ENCODE results near the gene UCHL5.
"Not testable (repeated sequence)": the region's sequence is repeated elsewhere in the genome, so short reads cannot be mapped to it uniquely, and the experiment has no call there.

The UCHL5 gene

DNA sequence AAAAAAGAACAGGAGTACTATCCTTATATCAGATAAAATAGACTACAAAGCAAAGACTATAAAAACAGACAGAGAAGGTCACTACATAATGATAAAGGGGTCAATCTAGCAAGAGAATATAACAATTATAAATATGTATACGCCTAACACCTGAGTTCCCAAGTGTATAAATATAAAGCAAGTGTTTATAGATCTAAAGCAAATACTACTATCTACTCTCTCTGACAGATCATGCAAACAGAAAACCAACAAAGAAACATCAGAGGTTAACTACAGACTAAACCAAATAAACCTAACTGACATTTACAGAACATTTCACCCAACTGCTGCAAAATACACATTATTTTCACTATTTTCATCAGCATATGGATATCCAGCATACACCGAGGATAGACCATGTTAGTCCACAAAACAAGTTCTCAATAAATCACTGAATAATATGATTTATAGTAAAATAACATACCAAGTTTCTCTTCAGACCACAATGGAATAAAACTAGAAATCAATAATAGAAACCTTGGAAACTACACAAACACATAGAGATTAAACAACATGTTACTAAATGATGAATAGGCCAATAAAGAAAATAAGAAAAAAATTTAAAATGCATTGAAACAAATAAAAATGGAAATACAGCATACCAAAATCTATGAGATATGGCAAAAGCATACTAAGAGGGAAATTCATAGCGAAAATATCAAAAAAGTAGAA, 22.7 kb downstream of the UCHL5 start:
- no peak for DNase-seq (ENCODE audit: low read depth, low spot score)
- no peaks in the 10 kb centered on the region for H3K9me3 ChIP-seq (ENCODE audit: control insufficient read depth, insufficient read depth, low read length)
- H3K27ac ChIP-seq (ENCODE audit: low read length) = no peak overlapping the region
- no CpG with 5 or more reads among the region's 3 CpGs for WGBS (ENCODE audit: insufficient coverage, insufficient read length)
- H3K4me3 ChIP-seq (ENCODE audit: low read length) = no peak overlapping the region
- no peaks in the 10 kb centered on the region for H3K36me3 ChIP-seq (ENCODE audit: control insufficient read depth, insufficient read depth, low read length)
- H3K4me1 ChIP-seq (ENCODE audit: control insufficient read depth, insufficient read depth, low read length) = no peaks in the 10 kb centered on the region
- no peaks in the 10 kb centered on the region for H3K27me3 ChIP-seq (ENCODE audit: control insufficient read depth, insufficient read depth, low read length)

DNA sequence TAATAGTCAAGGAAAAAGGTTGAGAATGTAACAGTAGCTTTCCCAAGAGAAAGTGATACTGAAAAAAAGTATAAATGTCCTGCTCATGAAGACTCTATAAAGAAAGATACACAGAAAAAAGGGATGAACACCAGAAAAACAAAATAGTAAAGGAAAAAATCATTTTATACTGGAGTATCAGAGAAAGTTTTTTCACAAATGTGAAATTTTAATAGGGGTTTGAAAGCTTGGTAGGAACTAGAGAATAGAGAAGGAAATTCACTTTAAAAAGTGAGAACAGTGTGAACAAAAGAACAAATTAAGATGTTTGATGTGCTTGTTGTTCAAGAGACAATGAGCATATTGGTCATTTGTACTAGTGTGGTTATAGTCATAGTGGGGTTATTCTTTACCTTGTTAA, 25.6 kb downstream of the UCHL5 start:
- Histone ChIP-seq H3K27ac (ENCODE audit: low read length) (no peak overlapping the region), H3K36me3 (ENCODE audit: control insufficient read depth, insufficient read depth, low read length) (no peaks in the 10 kb centered on the region), H3K4me3 (ENCODE audit: low read length) (no peak overlapping the region)

DNA sequence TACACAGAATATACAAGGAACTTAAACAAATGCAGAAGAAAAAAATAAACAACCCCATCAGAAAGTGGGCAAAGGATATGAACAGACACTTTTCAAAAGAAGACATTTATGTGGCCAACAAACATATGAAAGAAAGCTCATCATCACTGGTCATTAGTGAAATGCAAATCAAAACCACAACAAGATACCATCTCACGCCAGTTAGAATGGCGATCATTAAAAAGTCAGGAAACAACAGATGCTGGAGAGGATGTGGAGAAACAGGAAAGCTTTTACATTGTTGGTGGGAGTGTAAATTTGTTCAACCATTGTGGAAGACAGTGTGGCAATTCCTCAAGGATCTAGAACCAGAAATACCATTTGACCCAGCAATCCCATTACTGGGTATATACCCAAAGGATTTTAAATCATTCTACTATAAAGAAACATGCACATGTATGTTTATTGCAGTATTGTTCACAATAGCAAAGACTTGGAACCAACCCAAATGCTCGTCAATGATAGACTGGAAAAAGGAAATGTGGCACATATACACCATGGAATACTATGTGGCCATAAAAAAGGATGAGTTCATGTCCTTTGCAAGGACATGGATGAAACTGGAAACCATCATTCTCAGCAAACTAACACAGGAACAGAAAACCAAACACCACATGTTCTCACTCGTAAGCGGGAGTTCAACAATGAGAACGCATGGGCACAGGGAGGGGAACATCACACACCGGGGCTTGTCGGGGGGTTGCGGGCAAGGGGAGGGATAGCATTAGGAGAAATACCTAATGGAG, 26.3 kb downstream of the UCHL5 start:
- H3K27me3 ChIP-seq (ENCODE audit: control insufficient read depth, insufficient read depth, low read length); DNase-seq (ENCODE audit: low read depth, low spot score); H3K36me3 ChIP-seq (ENCODE audit: control insufficient read depth, insufficient read depth, low read length); H3K4me3 ChIP-seq (ENCODE audit: low read length); H3K27ac ChIP-seq (ENCODE audit: low read length); H3K4me1 ChIP-seq (ENCODE audit: control insufficient read depth, insufficient read depth, low read length); H3K9me3 ChIP-seq (ENCODE audit: control insufficient read depth, insufficient read depth, low read length): not testable (repeated sequence)
- WGBS (ENCODE audit: insufficient coverage, insufficient read length) = no CpG with 5 or more reads among the region's 9 CpGs

More for the DNA sequence above, 25.6 kb downstream of the UCHL5 start:
- no peak for DNase-seq (ENCODE audit: low read depth, low spot score)
- Histone ChIP-seq H3K27me3 (ENCODE audit: control insufficient read depth, insufficient read depth, low read length) (no peaks in the 10 kb centered on the region), H3K9me3 (ENCODE audit: control insufficient read depth, insufficient read depth, low read length) (no peaks in the 10 kb centered on the region), H3K4me1 (ENCODE audit: control insufficient read depth, insufficient read depth, low read length) (no peaks in the 10 kb centered on the region)

- no CpG with 5 or more reads among the region's 2 CpGs for WGBS (ENCODE audit: insufficient coverage, insufficient read length)
Measured at GRCh38 chr1:193031431-193031830, 27.7 kb downstream of the UCHL5 start.

GRCh38 chr1:193030280-193030679, 28.9 kb downstream of the UCHL5 start:
- WGBS (ENCODE audit: insufficient coverage, insufficient read length) = no CpG with 5 or more reads among the region's 1 CpG
- Histone ChIP-seq H3K27me3 (ENCODE audit: control insufficient read depth, insufficient read depth, low read length) (no peaks in the 10 kb centered on the region), H3K27ac (ENCODE audit: low read length) (no peak overlapping the region), H3K36me3 (ENCODE audit: control insufficient read depth, insufficient read depth, low read length) (no peaks in the 10 kb centered on the region), H3K4me1 (ENCODE audit: control insufficient read depth, insufficient read depth, low read length) (no peaks in the 10 kb centered on the region), H3K4me3 (ENCODE audit: low read length) (no peak overlapping the region), H3K9me3 (ENCODE audit: control insufficient read depth, insufficient read depth, low read length) (no peaks in the 10 kb centered on the region)
- DNase-seq (ENCODE audit: low read depth, low spot score) = no peak

More at GRCh38 chr1:193031431-193031830, 27.7 kb downstream of the UCHL5 start:
- no peaks in the 10 kb centered on the region for H3K9me3 ChIP-seq (ENCODE audit: control insufficient read depth, insufficient read depth, low read length)
- no peaks in the 10 kb centered on the region for H3K4me1 ChIP-seq (ENCODE audit: control insufficient read depth, insufficient read depth, low read length)
- no peaks in the 10 kb centered on the region for H3K27me3 ChIP-seq (ENCODE audit: control insufficient read depth, insufficient read depth, low read length)
- no peak overlapping the region for H3K4me3 ChIP-seq (ENCODE audit: low read length)
- H3K27ac ChIP-seq (ENCODE audit: low read length) = no peak overlapping the region
- no peak for DNase-seq (ENCODE audit: low read depth, low spot score)
- H3K36me3 ChIP-seq (ENCODE audit: control insufficient read depth, insufficient read depth, low read length) = no peaks in the 10 kb centered on the region

DNA sequence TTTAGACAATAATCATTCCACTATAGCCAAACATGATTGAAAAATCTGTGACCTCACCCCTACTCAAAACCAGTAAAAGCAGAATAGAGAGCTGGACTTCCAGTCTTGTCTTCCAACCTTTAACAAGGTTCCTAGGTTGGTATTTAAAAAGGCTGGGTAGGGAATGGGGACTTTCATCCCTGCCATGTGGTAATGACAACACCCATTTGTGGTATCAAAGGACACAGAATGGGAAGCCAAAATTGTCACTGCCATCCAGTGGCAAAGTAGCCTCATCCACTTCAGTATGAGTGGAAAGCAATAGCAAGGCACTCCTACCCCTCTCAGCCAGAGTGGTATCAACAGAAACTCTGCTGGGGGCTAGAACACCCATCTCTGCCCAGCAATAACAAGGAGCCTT, 33.9 kb downstream of the UCHL5 start:
- H3K4me3 ChIP-seq (ENCODE audit: low read length) = no peak overlapping the region
- H3K27me3 ChIP-seq (ENCODE audit: control insufficient read depth, insufficient read depth, low read length) = no peaks in the 10 kb centered on the region
- no peaks in the 10 kb centered on the region for H3K36me3 ChIP-seq (ENCODE audit: control insufficient read depth, insufficient read depth, low read length)
- no peak overlapping the region for H3K27ac ChIP-seq (ENCODE audit: low read length)
- H3K4me1 ChIP-seq (ENCODE audit: control insufficient read depth, insufficient read depth, low read length) = no peaks in the 10 kb centered on the region
- no peaks in the 10 kb centered on the region for H3K9me3 ChIP-seq (ENCODE audit: control insufficient read depth, insufficient read depth, low read length)
- no peak for DNase-seq (ENCODE audit: low read depth, low spot score)

DNA sequence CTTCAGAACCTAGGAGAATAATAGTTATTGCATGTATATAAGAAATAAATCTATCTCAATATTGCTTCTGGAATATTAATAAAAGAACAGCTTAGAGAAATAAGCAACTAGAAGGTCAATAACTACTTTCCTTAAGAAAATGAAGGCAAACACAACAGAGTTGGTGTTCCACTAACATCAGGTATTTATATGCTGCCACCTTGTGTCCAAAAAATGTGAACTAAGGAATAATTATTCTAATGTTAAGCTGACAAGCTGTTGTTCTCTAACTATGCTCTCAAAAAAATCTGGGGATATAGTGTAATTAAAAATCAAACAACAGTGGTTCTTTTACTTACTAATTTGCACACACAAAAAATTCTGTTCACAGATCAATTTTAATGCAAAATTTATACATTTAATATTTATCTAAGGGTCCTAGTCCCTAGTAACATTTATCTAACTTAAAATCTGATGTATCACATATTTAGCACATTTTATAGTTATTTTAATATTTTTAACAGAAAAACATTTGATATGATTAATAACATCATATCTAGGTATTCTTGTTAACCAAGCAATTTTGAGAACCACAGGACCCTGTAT, 39.6 kb downstream of the UCHL5 start:
- no peak overlapping the region for H3K27ac ChIP-seq (ENCODE audit: low read length)
- no peaks in the 10 kb centered on the region for H3K27me3 ChIP-seq (ENCODE audit: control insufficient read depth, insufficient read depth, low read length)
- no peaks in the 10 kb centered on the region for H3K36me3 ChIP-seq (ENCODE audit: control insufficient read depth, insufficient read depth, low read length)
- H3K9me3 ChIP-seq (ENCODE audit: control insufficient read depth, insufficient read depth, low read length) = no peaks in the 10 kb centered on the region
- no peak overlapping the region for H3K4me3 ChIP-seq (ENCODE audit: low read length)
- no peak for DNase-seq (ENCODE audit: low read depth, low spot score)
- no peaks in the 10 kb centered on the region for H3K4me1 ChIP-seq (ENCODE audit: control insufficient read depth, insufficient read depth, low read length)

DNA sequence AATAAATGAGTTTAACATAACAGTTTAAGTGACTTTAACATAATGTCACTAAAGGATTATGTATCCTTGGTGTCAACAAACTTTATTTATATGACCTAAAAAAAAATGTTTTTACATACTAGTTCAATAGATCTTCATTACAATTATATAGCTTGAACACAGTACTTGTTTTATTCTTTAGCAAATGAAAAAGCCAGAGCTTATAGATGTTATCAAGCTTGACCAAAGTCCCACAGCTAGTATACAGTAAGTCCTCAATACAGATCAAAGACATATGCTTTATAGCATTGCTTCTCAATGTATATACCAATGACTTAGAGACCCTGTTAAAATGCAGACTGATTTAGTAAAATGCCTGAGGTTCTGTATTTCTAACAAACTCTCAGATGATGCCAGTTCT, 42.4 kb downstream of the UCHL5 start:
- Histone ChIP-seq H3K4me1 (ENCODE audit: control insufficient read depth, insufficient read depth, low read length) (no peaks in the 10 kb centered on the region), H3K27ac (ENCODE audit: low read length) (no peak overlapping the region), H3K9me3 (ENCODE audit: control insufficient read depth, insufficient read depth, low read length) (no peaks in the 10 kb centered on the region), H3K27me3 (ENCODE audit: control insufficient read depth, insufficient read depth, low read length) (no peaks in the 10 kb centered on the region), H3K36me3 (ENCODE audit: control insufficient read depth, insufficient read depth, low read length) (no peaks in the 10 kb centered on the region), H3K4me3 (ENCODE audit: low read length) (no peak overlapping the region)
- DNase-seq (ENCODE audit: low read depth, low spot score) = no peak

DNA sequence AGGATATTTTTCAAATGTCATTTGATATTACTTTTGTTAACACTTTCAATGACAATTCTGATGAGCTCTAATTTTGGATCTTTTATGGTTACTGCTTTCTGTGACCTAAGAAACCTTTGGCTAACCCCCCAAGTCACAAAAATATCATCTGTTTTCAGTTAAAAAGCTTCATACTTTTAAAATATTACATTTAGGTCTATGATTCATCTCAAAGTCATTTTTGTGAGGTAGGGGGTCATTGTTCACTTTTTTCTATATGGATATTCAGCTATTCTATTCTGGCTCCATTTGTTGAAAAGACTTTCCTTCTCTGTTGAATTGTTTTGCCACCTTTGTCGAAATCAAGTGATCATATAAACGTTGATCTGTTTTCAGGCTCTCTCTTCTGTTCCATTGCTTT, 44.8 kb downstream of the UCHL5 start:
- Histone ChIP-seq H3K36me3 (ENCODE audit: control insufficient read depth, insufficient read depth, low read length) (no peaks in the 10 kb centered on the region), H3K9me3 (ENCODE audit: control insufficient read depth, insufficient read depth, low read length) (no peaks in the 10 kb centered on the region), H3K4me1 (ENCODE audit: control insufficient read depth, insufficient read depth, low read length) (no peaks in the 10 kb centered on the region), H3K27me3 (ENCODE audit: control insufficient read depth, insufficient read depth, low read length) (no peaks in the 10 kb centered on the region), H3K4me3 (ENCODE audit: low read length) (no peak overlapping the region), H3K27ac (ENCODE audit: low read length) (no peak overlapping the region)
- no peak for DNase-seq (ENCODE audit: low read depth, low spot score)
- WGBS (ENCODE audit: insufficient coverage, insufficient read length) = no CpG with 5 or more reads among the region's 2 CpGs

- no peaks in the 10 kb centered on the region for H3K36me3 ChIP-seq (ENCODE audit: control insufficient read depth, insufficient read depth, low read length)
- H3K27me3 ChIP-seq (ENCODE audit: control insufficient read depth, insufficient read depth, low read length) = no peaks in the 10 kb centered on the region
- H3K9me3 ChIP-seq (ENCODE audit: control insufficient read depth, insufficient read depth, low read length) = no peaks in the 10 kb centered on the region
- H3K4me1 ChIP-seq (ENCODE audit: control insufficient read depth, insufficient read depth, low read length) = no peaks in the 10 kb centered on the region
- no peak overlapping the region for H3K27ac ChIP-seq (ENCODE audit: low read length)
- no peak for DNase-seq (ENCODE audit: low read depth, low spot score)
- WGBS (ENCODE audit: insufficient coverage, insufficient read length) = no CpG with 5 or more reads among the region's 7 CpGs
- H3K4me3 ChIP-seq (ENCODE audit: low read length) = no peak overlapping the region
Measured at GRCh38 chr1:193013707-193014106, 45.5 kb downstream of the UCHL5 start.

DNA sequence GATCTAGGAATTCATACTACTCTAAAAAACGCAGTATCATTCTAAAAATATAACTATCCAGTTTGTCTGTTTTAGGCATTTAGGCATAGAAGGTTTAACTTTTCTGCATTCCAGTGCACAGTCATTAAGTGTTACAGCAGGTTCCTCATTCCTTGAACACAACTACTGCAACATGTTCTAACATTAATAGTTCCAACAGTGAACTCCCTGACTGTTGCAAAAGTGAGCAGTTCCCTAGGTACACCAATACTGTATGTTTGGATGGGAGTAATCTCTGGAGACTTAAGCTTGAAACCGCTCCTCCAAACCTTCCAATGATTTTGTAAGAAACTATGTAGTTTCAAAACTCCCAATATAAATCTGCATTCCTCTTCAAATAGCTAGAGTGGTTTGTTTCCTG, 46.2 kb downstream of the UCHL5 start:
- Histone ChIP-seq H3K9me3 (ENCODE audit: control insufficient read depth, insufficient read depth, low read length) (no peaks in the 10 kb centered on the region), H3K36me3 (ENCODE audit: control insufficient read depth, insufficient read depth, low read length) (no peaks in the 10 kb centered on the region), H3K27me3 (ENCODE audit: control insufficient read depth, insufficient read depth, low read length) (no peaks in the 10 kb centered on the region), H3K4me3 (ENCODE audit: low read length) (no peak overlapping the region), H3K4me1 (ENCODE audit: control insufficient read depth, insufficient read depth, low read length) (no peaks in the 10 kb centered on the region), H3K27ac (ENCODE audit: low read length) (no peak overlapping the region)
- WGBS (ENCODE audit: insufficient coverage, insufficient read length) = no CpG with 5 or more reads among the region's 2 CpGs
- no peak for DNase-seq (ENCODE audit: low read depth, low spot score)

Measured in iPS DF 6.9 (cell line).